ENCODE data around the gene TCF4. TPM values are rescaled to one million over a fixed set of nuclear protein-coding genes. Genes with fewer than 3 reads are reported as not detected.

The TCF4 gene
- total RNA-seq, 1 experiment from 2014 or later = 143 TPM

DNA sequence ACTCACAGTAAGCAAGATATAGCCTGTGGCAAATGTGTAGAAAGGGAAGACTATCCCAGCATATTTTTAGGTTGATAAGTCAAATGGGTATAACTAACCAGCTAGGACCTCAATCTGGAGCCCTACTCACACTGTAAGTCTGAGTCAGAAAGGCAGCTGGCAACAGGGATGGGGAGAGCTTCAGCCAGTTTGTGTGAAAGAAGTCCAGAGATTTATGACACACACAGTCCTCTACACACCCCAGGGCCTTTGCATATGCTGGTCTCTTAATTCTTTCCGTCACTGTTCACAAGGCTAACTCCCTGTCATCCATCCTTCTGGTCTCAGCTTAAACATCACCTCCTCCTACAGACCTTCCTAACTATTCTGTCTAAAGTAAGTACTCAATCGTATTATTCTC, 5.9 kb upstream of the TCF4 start:
- DNase-seq (ENCODE audit: low spot score) = no peak
- Histone ChIP-seq H3K4me3 (ENCODE audit: low read depth, low read length, poor library complexity, severe bottlenecking) (no peak overlapping the region), H3K4me1 (ENCODE audit: insufficient read depth, low read length, poor library complexity, severe bottlenecking) (peaks cover 4% of the 10 kb centered on the region), H3K27me3 (replicated peaks; ENCODE audit: insufficient read depth, low read depth, low read length, poor library complexity) (no peaks in the 10 kb centered on the region), H3K36me3 (ENCODE audit: insufficient read depth, low read length, poor library complexity, severe bottlenecking) (no peaks in the 10 kb centered on the region), H3K9me3 (ENCODE audit: low read depth, low read length, poor library complexity, severe bottlenecking) (no peaks in the 10 kb centered on the region), H3K27ac (ENCODE audit: low read depth, low read length, poor library complexity, severe bottlenecking) (no peak overlapping the region)
- no TSS peak for BruUV-seq (replicated peaks)
- TF ChIP-seq, protein P1, sequence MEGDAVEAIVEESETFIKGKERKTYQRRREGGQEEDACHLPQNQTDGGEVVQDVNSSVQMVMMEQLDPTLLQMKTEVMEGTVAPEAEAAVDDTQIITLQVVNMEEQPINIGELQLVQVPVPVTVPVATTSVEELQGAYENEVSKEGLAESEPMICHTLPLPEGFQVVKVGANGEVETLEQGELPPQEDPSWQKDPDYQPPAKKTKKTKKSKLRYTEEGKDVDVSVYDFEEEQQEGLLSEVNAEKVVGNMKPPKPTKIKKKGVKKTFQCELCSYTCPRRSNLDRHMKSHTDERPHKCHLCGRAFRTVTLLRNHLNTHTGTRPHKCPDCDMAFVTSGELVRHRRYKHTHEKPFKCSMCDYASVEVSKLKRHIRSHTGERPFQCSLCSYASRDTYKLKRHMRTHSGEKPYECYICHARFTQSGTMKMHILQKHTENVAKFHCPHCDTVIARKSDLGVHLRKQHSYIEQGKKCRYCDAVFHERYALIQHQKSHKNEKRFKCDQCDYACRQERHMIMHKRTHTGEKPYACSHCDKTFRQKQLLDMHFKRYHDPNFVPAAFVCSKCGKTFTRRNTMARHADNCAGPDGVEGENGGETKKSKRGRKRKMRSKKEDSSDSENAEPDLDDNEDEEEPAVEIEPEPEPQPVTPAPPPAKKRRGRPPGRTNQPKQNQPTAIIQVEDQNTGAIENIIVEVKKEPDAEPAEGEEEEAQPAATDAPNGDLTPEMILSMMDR (conservative IDR thresholded peaks at IDR 0.05; ENCODE audit: low read depth, low read length) = no peak
- TF ChIP-seq EZH2 (IDR thresholded peaks at IDR 0.05; ENCODE audit: borderline replicate concordance, low read depth, low read length, poor library complexity, severe bottlenecking) = no peak
- CTCF ChIA-PET = no interaction called here
- intact Hi-C loops (cut with micrococcal nuclease; ENCODE audit: unreplicated experiment) = no loop called here
- POLR2A ChIA-PET (ENCODE audit: low non-redundant PET) = no interaction called here

- no peak for DNase-seq (ENCODE audit: low spot score)
- Histone ChIP-seq H3K9me3 (ENCODE audit: low read depth, low read length, poor library complexity, severe bottlenecking) (no peaks in the 10 kb centered on the region), H3K27me3 (replicated peaks; ENCODE audit: insufficient read depth, low read depth, low read length, poor library complexity) (no peaks in the 10 kb centered on the region), H3K27ac (ENCODE audit: low read depth, low read length, poor library complexity, severe bottlenecking) (no peak overlapping the region), H3K4me1 (ENCODE audit: insufficient read depth, low read length, poor library complexity, severe bottlenecking) (peaks cover 4% of the 10 kb centered on the region), H3K36me3 (ENCODE audit: insufficient read depth, low read length, poor library complexity, severe bottlenecking) (no peaks in the 10 kb centered on the region), H3K4me3 (ENCODE audit: low read depth, low read length, poor library complexity, severe bottlenecking) (no peak overlapping the region)
- no TSS peak for BruUV-seq (replicated peaks)
- intact Hi-C loops (cut with micrococcal nuclease; ENCODE audit: unreplicated experiment) = no loop called here
- ChIA-PET POLR2A (ENCODE audit: low non-redundant PET) (no interaction called here), CTCF (no interaction called here)
- no peak for TF ChIP-seq EZH2 (IDR thresholded peaks at IDR 0.05; ENCODE audit: borderline replicate concordance, low read depth, low read length, poor library complexity, severe bottlenecking)
- TF ChIP-seq, protein P1 (conservative IDR thresholded peaks at IDR 0.05; ENCODE audit: low read depth, low read length) = no peak
These were observed 4.6 kb upstream of the TCF4 start for GRCh38 chr18:55592572-55592971.

GRCh38 chr18:55592106-55592505, 4.1 kb upstream of the TCF4 start:
- intact Hi-C loops (cut with micrococcal nuclease; ENCODE audit: unreplicated experiment) = no loop called here
- Histone ChIP-seq H3K9me3 (ENCODE audit: low read depth, low read length, poor library complexity, severe bottlenecking) (no peaks in the 10 kb centered on the region), H3K27me3 (replicated peaks; ENCODE audit: insufficient read depth, low read depth, low read length, poor library complexity) (no peaks in the 10 kb centered on the region), H3K4me1 (ENCODE audit: insufficient read depth, low read length, poor library complexity, severe bottlenecking) (peaks cover 4% of the 10 kb centered on the region), H3K36me3 (ENCODE audit: insufficient read depth, low read length, poor library complexity, severe bottlenecking) (no peaks in the 10 kb centered on the region), H3K27ac (ENCODE audit: low read depth, low read length, poor library complexity, severe bottlenecking) (no peak overlapping the region), H3K4me3 (ENCODE audit: low read depth, low read length, poor library complexity, severe bottlenecking) (no peak overlapping the region)
- BruUV-seq (replicated peaks) = no TSS peak
- TF ChIP-seq, protein P1 (conservative IDR thresholded peaks at IDR 0.05; ENCODE audit: low read depth, low read length) = no peak
- TF ChIP-seq EZH2 (IDR thresholded peaks at IDR 0.05; ENCODE audit: borderline replicate concordance, low read depth, low read length, poor library complexity, severe bottlenecking) = no peak
- DNase-seq (ENCODE audit: low spot score) = no peak
- ChIA-PET CTCF (no interaction called here), POLR2A (ENCODE audit: low non-redundant PET) (no interaction called here)

All from A673 (cell line).